Measurements from ENCODE around the gene ESPNL. TPM values are rescaled to one million over a fixed set of nuclear protein-coding genes. Genes with fewer than 3 reads are reported as not detected.
A peak's percentile ranks its signal among the peaks of the same experiment; 100 is the strongest.
"Not testable (repeated sequence)": the region's sequence is repeated elsewhere in the genome, so short reads cannot be mapped to it uniquely, and the experiment has no call there.

Gene ESPNL
- 2.4 and 8.4 TPM in 2 replicates for total RNA-seq (2012; rRNA removed)

- H3K9ac ChIP-seq (ENCODE audit: low read depth, low read length), result no peak within 1 kb of the TSS
- no peaks in the 10 kb centered on the region for H3K27me3 ChIP-seq (ENCODE audit: control insufficient read depth, insufficient read depth, low read length)
- H3K4me2 ChIP-seq (ENCODE audit: low read length), result no peak within 1 kb of the TSS
- H3K4me1 ChIP-seq (ENCODE audit: control insufficient read depth, insufficient read depth, low read length), result no peaks in the 10 kb centered on the region
- no peak within 1 kb of the TSS for H3K4me3 ChIP-seq (ENCODE audit: low read length)
- H3K36me3 ChIP-seq (ENCODE audit: insufficient read depth, low read length), result no peaks in the 10 kb centered on the region
- H3K9me3 ChIP-seq (replicated peaks; ENCODE audit: low read length), result no peaks in the 10 kb centered on the region
Observed at GRCh38 chr2:238100049-238100820, at the start of gene ESPNL. TSS of gene ESPNL (plus strand) at chr2:238100340. CDS start at chr2:238100420, 80 bp downstream.

- no peaks in the 10 kb centered on the region for H3K4me1 ChIP-seq (ENCODE audit: control insufficient read depth, insufficient read depth, low read length)
- H3K9me3 ChIP-seq (replicated peaks; ENCODE audit: low read length), result no peaks in the 10 kb centered on the region
- H3K9ac ChIP-seq (ENCODE audit: low read depth, low read length), result no peak overlapping the region
- H3K36me3 ChIP-seq (ENCODE audit: insufficient read depth, low read length), result no peaks in the 10 kb centered on the region
- no peaks in the 10 kb centered on the region for H3K27me3 ChIP-seq (ENCODE audit: control insufficient read depth, insufficient read depth, low read length)
- no peak overlapping the region for H3K4me2 ChIP-seq (ENCODE audit: low read length)
- no peak overlapping the region for H3K4me3 ChIP-seq (ENCODE audit: low read length)
Observed at GRCh38 chr2:238053191-238053776, 46.9 kb upstream of the ESPNL start.

- Histone ChIP-seq H3K4me2 (ENCODE audit: low read length) (no peak overlapping the region), H3K9ac (ENCODE audit: low read depth, low read length) (no peak overlapping the region), H3K27me3 (ENCODE audit: control insufficient read depth, insufficient read depth, low read length) (no peaks in the 10 kb centered on the region), H3K4me1 (ENCODE audit: control insufficient read depth, insufficient read depth, low read length) (peaks cover 6% of the 10 kb centered on the region), H3K9me3 (replicated peaks; ENCODE audit: low read length) (no peaks in the 10 kb centered on the region), H3K36me3 (ENCODE audit: insufficient read depth, low read length) (no peaks in the 10 kb centered on the region), H3K4me3 (ENCODE audit: low read length) (no peak overlapping the region)
Observed at GRCh38 chr2:238055841-238056240, 44.3 kb upstream of the ESPNL start.

GRCh38 chr2:238057696-238058575 lies 42.2 kb upstream of the ESPNL start:
- not testable (repeated sequence) for H3K36me3 ChIP-seq (ENCODE audit: insufficient read depth, low read length); H3K9me3 ChIP-seq (replicated peaks; ENCODE audit: low read length); H3K4me2 ChIP-seq (ENCODE audit: low read length); H3K27me3 ChIP-seq (ENCODE audit: control insufficient read depth, insufficient read depth, low read length); H3K4me3 ChIP-seq (ENCODE audit: low read length); H3K9ac ChIP-seq (ENCODE audit: low read depth, low read length)
- peaks cover 11% of the 10 kb centered on the region for H3K4me1 ChIP-seq (ENCODE audit: control insufficient read depth, insufficient read depth, low read length)

- H3K4me3 ChIP-seq (ENCODE audit: low read length), result peak overlapping the region; percentile 81
- peak overlapping the region; percentile 91 for H3K4me2 ChIP-seq (ENCODE audit: low read length)
- no peaks in the 10 kb centered on the region for H3K9me3 ChIP-seq (replicated peaks; ENCODE audit: low read length)
- H3K27me3 ChIP-seq (ENCODE audit: control insufficient read depth, insufficient read depth, low read length), result no peaks in the 10 kb centered on the region
- no peaks in the 10 kb centered on the region for H3K36me3 ChIP-seq (ENCODE audit: insufficient read depth, low read length)
- peaks cover 11% of the 10 kb centered on the region for H3K4me1 ChIP-seq (ENCODE audit: control insufficient read depth, insufficient read depth, low read length)
- peak overlapping the region; percentile 94 for H3K9ac ChIP-seq (ENCODE audit: low read depth, low read length)
Observed at GRCh38 chr2:238059505-238059904, 40.6 kb upstream of the ESPNL start.

- Histone ChIP-seq H3K9ac (ENCODE audit: low read depth, low read length) (peak overlapping the region; percentile 94), H3K27me3 (ENCODE audit: control insufficient read depth, insufficient read depth, low read length) (no peaks in the 10 kb centered on the region), H3K36me3 (ENCODE audit: insufficient read depth, low read length) (no peaks in the 10 kb centered on the region), H3K4me3 (ENCODE audit: low read length) (peak overlapping the region; percentile 81), H3K4me1 (ENCODE audit: control insufficient read depth, insufficient read depth, low read length) (peaks cover 11% of the 10 kb centered on the region), H3K9me3 (replicated peaks; ENCODE audit: low read length) (no peaks in the 10 kb centered on the region), H3K4me2 (ENCODE audit: low read length) (peak overlapping the region; percentile 91)
Observed at GRCh38 chr2:238060096-238060541, 40.0 kb upstream of the ESPNL start.

GRCh38 chr2:238060542-238061314 lies 39.4 kb upstream of the ESPNL start, which contains the start of gene SCLY:
TSS of gene SCLY (plus strand) at chr2:238061001. CDS start at chr2:238061055, 54 bp downstream.
- Histone ChIP-seq H3K27me3 (ENCODE audit: control insufficient read depth, insufficient read depth, low read length) (no peaks in the 10 kb centered on the region), H3K9ac (ENCODE audit: low read depth, low read length) (peak within 1 kb of the TSS; percentile 94), H3K36me3 (ENCODE audit: insufficient read depth, low read length) (no peaks in the 10 kb centered on the region), H3K4me1 (ENCODE audit: control insufficient read depth, insufficient read depth, low read length) (peaks cover 11% of the 10 kb centered on the region), H3K9me3 (replicated peaks; ENCODE audit: low read length) (no peaks in the 10 kb centered on the region), H3K4me3 (ENCODE audit: low read length) (peak within 1 kb of the TSS; percentile 81), H3K4me2 (ENCODE audit: low read length) (peak within 1 kb of the TSS; percentile 98)

GRCh38 chr2:238061315-238062202 lies 38.6 kb upstream of the ESPNL start:
- H3K4me2 ChIP-seq (ENCODE audit: low read length), result peak overlapping the region; percentile 98
- H3K36me3 ChIP-seq (ENCODE audit: insufficient read depth, low read length), result peaks cover 6% of the 10 kb centered on the region
- peaks cover 11% of the 10 kb centered on the region for H3K4me1 ChIP-seq (ENCODE audit: control insufficient read depth, insufficient read depth, low read length)
- peak overlapping the region; percentile 81 for H3K4me3 ChIP-seq (ENCODE audit: low read length)
- H3K27me3 ChIP-seq (ENCODE audit: control insufficient read depth, insufficient read depth, low read length), result no peaks in the 10 kb centered on the region
- no peaks in the 10 kb centered on the region for H3K9me3 ChIP-seq (replicated peaks; ENCODE audit: low read length)
- H3K9ac ChIP-seq (ENCODE audit: low read depth, low read length), result peak overlapping the region; percentile 92

GRCh38 chr2:238063414-238064189 lies 36.5 kb upstream of the ESPNL start:
- H3K27me3 ChIP-seq (ENCODE audit: control insufficient read depth, insufficient read depth, low read length), result no peaks in the 10 kb centered on the region
- H3K4me1 ChIP-seq (ENCODE audit: control insufficient read depth, insufficient read depth, low read length), result peaks cover 11% of the 10 kb centered on the region
- H3K9ac ChIP-seq (ENCODE audit: low read depth, low read length), result no peak overlapping the region
- H3K9me3 ChIP-seq (replicated peaks; ENCODE audit: low read length), result no peaks in the 10 kb centered on the region
- no peak overlapping the region for H3K4me3 ChIP-seq (ENCODE audit: low read length)
- peaks cover 20% of the 10 kb centered on the region for H3K36me3 ChIP-seq (ENCODE audit: insufficient read depth, low read length)
- no peak overlapping the region for H3K4me2 ChIP-seq (ENCODE audit: low read length)

Data from skeletal muscle satellite cell (primary cell).